Brain microvascular endothelial cell (primary cell): ENCODE measurements around the gene CACNA1E.

Experiments used
- DNase-seq: peaks from one replicate; pipeline ENCODE4 v3.0.0-alpha.2; 2020
- H3K27ac ChIP-seq: fragments of 250-450 bp; sonication (Bioruptor Pico); 2 replicates; pipeline ENCODE4 v1.5.1; 2020; ENCODE audit warnings: mild to moderate bottlenecking, moderate library complexity
- H3K27me3 ChIP-seq: fragments of 250-450 bp; sonication (Bioruptor Pico); replicated peaks from 2 replicates; pipeline ENCODE4 v1.5.1; 2020; ENCODE audit warnings: mild to moderate bottlenecking
- H3K36me3 ChIP-seq: fragments of 250-450 bp; sonication (Bioruptor Pico); replicated peaks from 2 replicates; pipeline ENCODE4 v1.5.1; 2020; ENCODE audit warnings: mild to moderate bottlenecking
- H3K4me3 ChIP-seq: 2 replicates; pipeline ENCODE4 v1.5.1; 2011; ENCODE audit warnings: low read depth, mild to moderate bottlenecking, control low read depth, low read length, moderate library complexity
- in situ Hi-C: cut with HindIII; loops from 2 replicates; pipeline ENCODE4 v1.10.0; 2017; ENCODE audit warnings: low sequenced_read_pairs, low pct_ligation_motif_present
- TF ChIP-seq, protein P1 (sequence below): IDR thresholded peaks from 2 replicates; pipeline ENCODE4 v1.5.1; 2011; ENCODE audit warnings: low read depth, mild to moderate bottlenecking, moderate library complexity, low read length, control low read depth, inconsistent platforms; ENCODE audit errors: missing control alignments

CACNA1E gene

DNA sequence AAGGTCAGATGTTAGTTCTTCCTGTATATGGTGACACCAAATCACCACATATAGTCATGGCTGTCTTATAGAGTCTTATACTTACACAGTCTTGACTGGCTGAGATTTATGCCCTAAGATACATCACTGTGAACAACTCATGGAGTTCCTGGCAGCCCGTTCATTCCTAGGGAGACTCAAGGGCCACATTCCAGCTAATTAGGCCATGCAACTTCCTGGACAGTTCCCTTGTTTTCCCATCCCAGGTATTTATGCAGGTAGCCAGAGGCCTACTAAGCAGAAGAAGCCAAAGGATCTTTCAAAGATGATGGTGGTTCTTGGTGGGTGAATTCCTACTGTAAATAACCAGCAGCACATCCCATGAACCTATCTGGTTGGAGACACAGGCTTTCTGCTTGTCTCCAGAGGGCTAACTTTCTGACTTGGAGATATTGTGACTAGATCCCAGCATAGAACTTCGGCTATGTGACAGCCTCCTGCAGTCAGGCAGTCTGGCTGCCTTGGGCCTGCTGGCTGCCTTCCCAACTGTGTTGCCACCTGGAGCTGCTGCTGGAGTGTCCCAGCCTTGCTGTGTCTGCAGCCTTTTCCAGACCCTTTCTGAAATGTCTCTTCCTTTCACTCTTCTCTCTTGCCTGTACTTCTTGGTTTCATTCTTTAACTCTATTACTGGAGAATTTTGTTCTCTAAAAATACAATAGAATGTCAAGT is 283.8 kb downstream of the CACNA1E start:
- in situ Hi-C loops = no loop called here
- H3K36me3 ChIP-seq = no peaks in the 10 kb centered on the region
- DNase-seq = no peak
- H3K27me3 ChIP-seq = no peaks in the 10 kb centered on the region
- TF ChIP-seq, protein P1, sequence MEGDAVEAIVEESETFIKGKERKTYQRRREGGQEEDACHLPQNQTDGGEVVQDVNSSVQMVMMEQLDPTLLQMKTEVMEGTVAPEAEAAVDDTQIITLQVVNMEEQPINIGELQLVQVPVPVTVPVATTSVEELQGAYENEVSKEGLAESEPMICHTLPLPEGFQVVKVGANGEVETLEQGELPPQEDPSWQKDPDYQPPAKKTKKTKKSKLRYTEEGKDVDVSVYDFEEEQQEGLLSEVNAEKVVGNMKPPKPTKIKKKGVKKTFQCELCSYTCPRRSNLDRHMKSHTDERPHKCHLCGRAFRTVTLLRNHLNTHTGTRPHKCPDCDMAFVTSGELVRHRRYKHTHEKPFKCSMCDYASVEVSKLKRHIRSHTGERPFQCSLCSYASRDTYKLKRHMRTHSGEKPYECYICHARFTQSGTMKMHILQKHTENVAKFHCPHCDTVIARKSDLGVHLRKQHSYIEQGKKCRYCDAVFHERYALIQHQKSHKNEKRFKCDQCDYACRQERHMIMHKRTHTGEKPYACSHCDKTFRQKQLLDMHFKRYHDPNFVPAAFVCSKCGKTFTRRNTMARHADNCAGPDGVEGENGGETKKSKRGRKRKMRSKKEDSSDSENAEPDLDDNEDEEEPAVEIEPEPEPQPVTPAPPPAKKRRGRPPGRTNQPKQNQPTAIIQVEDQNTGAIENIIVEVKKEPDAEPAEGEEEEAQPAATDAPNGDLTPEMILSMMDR = no peak
- no peak overlapping the region for H3K4me3 ChIP-seq
- no peak overlapping the region for H3K27ac ChIP-seq

DNA sequence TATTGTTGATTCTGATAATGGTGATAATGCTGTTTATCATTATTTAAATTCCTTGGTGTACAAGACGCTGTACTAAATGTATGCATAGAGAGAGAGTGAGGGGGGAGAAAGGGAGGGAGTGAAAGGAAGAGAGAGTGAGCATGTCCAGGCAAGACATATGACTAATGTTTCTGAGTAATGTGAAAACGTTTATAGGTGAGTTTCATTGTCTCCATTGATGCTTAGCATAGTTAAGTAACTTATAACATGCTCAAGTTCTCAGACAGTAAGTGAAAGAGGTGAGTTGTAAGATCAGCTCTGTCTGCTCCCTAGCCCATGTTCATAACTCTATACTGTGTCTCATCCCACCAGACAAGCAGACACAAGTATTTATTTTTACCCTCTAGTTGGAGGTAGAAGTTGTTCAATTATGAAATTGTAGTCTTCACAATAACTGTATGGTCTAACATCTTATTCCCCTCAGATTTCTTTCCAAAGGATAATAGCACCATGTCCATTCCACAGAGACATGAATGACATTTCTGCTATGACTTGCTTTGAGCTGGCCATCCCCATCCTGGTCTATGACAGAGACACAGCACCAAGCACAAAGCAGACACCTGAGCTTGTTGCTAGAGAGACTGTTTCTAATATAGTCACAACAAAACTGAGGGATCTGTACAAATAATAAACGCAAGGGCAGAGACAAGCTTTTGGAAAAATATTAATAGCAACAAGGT is 285.1 kb downstream of the CACNA1E start:
- DNase-seq = no peak
- in situ Hi-C loops = no loop called here
- TF ChIP-seq, protein P1 = no peak
- no peaks in the 10 kb centered on the region for H3K36me3 ChIP-seq
- no peak overlapping the region for H3K27ac ChIP-seq
- no peaks in the 10 kb centered on the region for H3K27me3 ChIP-seq
- no peak overlapping the region for H3K4me3 ChIP-seq

DNA sequence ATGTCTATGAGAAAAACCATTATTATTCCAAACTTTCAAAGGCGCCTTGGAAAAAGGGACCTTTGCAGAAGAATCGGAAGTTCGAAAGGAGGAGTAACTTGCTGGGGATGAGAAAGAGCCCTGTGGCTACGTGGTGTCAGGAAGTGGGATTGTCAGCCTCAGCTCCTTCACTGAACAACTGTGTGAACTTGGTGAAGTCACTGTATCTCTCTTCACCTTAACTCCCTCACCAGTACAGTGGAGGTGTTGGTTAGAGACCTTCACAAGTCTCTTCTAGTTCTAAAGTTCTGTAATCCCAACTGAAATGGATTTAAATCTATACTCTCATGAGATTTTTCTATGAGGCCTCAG is 285.6 kb downstream of the CACNA1E start:
- DNase-seq = no peak
- in situ Hi-C loops = no loop called here
- Histone ChIP-seq H3K27ac (no peak overlapping the region), H3K4me3 (no peak overlapping the region), H3K36me3 (no peaks in the 10 kb centered on the region), H3K27me3 (no peaks in the 10 kb centered on the region)
- TF ChIP-seq, protein P1 = no peak

DNA sequence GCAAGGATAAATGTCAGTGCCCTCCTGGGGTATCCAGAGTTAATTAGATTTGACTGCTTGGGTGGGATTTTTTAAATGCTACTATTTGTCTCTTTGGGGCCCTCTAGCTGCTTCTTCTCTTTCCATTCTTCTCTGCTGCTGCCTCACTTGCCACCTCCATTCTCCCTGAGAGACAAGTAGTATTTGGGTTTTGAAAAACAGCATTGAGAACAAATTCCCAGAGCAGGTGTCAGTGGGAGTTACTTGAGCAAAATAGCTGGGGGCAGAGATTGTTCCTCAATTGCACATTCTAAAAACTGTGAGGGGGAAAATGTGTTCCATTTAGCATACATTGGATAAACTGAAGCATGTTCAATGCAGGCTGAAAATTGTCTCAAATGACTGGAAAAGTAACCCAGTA is 286.5 kb downstream of the CACNA1E start:
- TF ChIP-seq, protein P1 = no peak
- in situ Hi-C loops = no loop called here

DNA sequence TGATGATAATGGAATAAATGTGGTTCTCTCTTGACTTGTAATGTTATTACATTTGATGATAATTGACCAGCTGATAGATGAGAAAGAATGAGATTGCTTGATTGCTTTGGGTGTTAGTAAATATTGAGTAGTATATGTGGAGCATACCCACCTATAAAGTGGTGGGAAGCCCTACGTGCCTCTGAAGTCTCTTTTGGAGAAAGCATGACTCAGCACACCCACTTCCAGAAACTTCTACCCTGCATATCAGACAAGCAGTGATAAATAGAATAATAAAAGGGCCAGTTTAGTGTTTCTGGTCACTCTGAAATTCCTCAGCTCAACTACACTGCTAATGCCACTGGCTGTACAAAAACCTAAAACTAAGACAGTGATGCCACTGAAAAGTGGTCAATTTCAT is 289.4 kb downstream of the CACNA1E start:
- Histone ChIP-seq H3K27me3 (no peaks in the 10 kb centered on the region), H3K36me3 (no peaks in the 10 kb centered on the region), H3K27ac (no peak overlapping the region), H3K4me3 (no peak overlapping the region)
- no peak for DNase-seq
- in situ Hi-C loops = no loop called here
- TF ChIP-seq, protein P1 = no peak

More for the DNA sequence above, 286.5 kb downstream of the CACNA1E start:
- no peaks in the 10 kb centered on the region for H3K36me3 ChIP-seq
- H3K27ac ChIP-seq = no peak overlapping the region
- H3K27me3 ChIP-seq = no peaks in the 10 kb centered on the region
- DNase-seq = no peak
- no peak overlapping the region for H3K4me3 ChIP-seq
